Mucosa of descending colon (tissue), 3 donors: Measurements from ENCODE around the gene ZC3HAV1L. TPM values are rescaled to one million over a fixed set of nuclear protein-coding genes. Genes with fewer than 3 reads are reported as not detected.

Source experiments
- ATAC-seq: fragments of 200-7000 bp; cut with Tn5 transposase; one replicate; pipeline ENCODE4 v1.9.1; 2020; ENCODE audit warnings: mild to moderate bottlenecking, moderate library complexity
- DNase-seq, 3 donors: peaks; one replicate each; pipeline ENCODE4 v3.0.0-alpha.2; 2020
- H3K36me3 ChIP-seq: fragments of 200-600 bp; one replicate; pipeline ENCODE4 v1.8.0; 2021; ENCODE audit warnings: low read depth, mild to moderate bottlenecking
- H3K4me1 ChIP-seq: fragments of 200-600 bp; one replicate; pipeline ENCODE4 v1.8.0; 2021; ENCODE audit warnings: low read depth, mild to moderate bottlenecking
- H3K4me3 ChIP-seq: fragments of 200-600 bp; one replicate; pipeline ENCODE4 v1.8.0; 2021; ENCODE audit warnings: mild to moderate bottlenecking
- H3K9me3 ChIP-seq: fragments of 200-600 bp; one replicate; pipeline ENCODE4 v1.8.0; 2021; ENCODE audit warnings: mild to moderate bottlenecking
- intact Hi-C, 2 donors: fragments of 100-400 bp; cut with DNase I in 1 of 2; cut with micrococcal nuclease in 1 of 2; formaldehyde crosslinking; loops; one replicate each; pipeline versions ENCODE4 v1.11.0 to v1.11.1; 2022; cut with DNase I, micrococcal nuclease
- total RNA-seq, 3 donors: library from RNA; stranded (reverse); fragmentation: NEBNext Ultra II Directional in 2 of 3; extraction: Animal tissue kit (Norgen Biotek cat#: 25700) in 2 of 3; gene quantifications; one replicate each; pipeline versions ENCODE4 v1.2.1 to v1.2.4, GENCODE V29; 2021 to 2023
- TF ChIP-seq, protein P1 (sequence below): fragments of 200-600 bp; IDR thresholded peaks from one replicate; pipeline ENCODE4 v1.8.0; 2022; ENCODE audit warnings: antibody characterized with exemption, mild to moderate bottlenecking
- donor health status: DM: no; HTN: no; CAD: no; lungs with moderate emphysema.
- donor health status: DM: no; HTN: no; CAD: no.
- donor health status: DM: no; HTN: yes; CAD: no.

The ZC3HAV1L gene
- total RNA-seq, 3 donors from 2014 or later = 6.0 to 9.1 (median 6.5) TPM

DNA sequence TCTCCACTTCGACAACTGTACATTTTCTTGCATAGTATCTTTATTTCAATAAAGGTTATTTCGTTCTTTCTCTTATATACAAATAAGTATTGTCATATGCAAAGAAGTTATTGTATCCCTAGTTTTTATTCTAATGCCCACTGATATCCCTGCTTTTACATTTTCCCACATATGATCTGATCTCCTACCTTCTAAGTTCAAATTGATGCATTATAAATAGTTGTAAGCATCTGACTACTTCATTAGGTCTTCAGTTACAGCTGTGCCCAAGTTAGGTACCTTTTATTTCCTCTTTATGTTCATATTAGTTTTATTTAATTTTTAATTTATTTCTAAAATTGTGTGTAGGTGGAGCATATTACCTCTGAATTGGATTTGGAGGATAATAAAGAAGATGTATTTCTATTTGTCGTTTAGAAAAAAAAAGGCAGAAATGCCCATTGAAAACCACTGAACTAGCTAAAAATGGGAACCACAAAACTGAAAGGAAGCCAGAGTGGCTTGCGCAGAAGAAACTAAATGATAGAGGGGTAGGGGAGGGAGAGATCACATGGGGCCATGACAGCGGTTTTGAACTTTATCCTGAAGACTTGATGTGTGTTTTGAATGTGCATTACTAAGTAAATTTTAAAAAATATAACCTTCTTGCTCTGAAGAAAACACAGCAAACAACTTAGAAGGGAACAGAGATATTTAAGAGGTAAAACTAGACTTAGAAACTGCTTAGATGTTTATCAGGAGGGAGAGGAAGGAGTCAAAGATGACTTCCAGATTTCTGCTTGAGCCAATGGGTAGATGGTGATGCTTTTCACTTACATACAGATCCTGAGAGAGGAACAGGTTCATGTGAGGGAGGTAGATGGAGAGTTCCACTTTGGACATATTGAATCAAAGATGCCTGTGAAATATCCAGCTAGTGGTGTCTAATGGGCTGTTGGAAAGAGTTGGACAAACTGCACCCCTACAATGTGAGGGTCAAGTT, 9.3 kb upstream of the ZC3HAV1L start:
- ATAC-seq = no peak

DNA sequence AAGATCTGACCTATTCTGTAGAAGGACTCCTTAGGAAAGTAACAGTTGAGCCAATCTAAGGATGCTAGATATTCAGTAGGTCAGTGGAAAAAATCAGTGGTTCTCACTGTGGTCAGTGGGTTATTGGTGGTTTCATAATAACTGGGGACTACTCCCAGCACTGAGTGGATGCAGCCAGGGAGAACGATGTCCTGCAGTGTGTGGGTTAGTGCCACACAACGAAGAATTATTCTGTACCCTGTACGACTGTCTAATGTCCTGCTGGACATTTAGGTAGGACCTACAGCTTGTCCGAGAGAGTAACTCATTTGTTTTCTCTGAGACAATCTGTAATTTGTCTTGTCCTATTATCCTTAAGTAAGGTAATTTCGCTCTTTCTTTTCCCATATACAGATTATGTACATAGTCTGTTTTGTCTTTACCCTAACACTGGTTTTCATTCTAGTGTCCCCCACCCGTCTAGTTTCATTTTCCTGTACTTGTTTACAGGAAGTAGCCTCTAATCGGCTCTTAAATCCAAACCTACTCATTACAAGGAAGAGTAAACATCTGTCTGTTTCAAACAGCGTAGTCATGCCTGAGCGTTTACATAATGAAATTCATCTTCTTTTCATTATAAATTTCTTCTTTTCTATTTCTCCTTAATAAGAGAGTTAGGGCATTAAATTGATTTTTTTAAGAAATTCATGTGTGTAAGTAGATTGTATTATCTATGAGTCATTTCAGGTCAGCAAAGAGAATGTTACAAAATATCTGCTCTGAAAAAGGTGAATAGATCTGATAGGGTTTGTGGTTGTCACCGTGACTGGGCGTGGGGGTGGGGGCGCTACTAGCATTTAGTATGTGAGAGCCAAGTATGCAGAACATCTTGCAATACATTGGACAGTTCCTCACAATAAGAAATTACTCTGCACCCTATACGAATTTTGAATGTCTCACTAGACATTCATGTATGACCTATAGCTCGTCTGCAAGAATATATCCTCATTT, 8.3 kb upstream of the ZC3HAV1L start:
- TF ChIP-seq, protein P1, sequence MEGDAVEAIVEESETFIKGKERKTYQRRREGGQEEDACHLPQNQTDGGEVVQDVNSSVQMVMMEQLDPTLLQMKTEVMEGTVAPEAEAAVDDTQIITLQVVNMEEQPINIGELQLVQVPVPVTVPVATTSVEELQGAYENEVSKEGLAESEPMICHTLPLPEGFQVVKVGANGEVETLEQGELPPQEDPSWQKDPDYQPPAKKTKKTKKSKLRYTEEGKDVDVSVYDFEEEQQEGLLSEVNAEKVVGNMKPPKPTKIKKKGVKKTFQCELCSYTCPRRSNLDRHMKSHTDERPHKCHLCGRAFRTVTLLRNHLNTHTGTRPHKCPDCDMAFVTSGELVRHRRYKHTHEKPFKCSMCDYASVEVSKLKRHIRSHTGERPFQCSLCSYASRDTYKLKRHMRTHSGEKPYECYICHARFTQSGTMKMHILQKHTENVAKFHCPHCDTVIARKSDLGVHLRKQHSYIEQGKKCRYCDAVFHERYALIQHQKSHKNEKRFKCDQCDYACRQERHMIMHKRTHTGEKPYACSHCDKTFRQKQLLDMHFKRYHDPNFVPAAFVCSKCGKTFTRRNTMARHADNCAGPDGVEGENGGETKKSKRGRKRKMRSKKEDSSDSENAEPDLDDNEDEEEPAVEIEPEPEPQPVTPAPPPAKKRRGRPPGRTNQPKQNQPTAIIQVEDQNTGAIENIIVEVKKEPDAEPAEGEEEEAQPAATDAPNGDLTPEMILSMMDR = no peak
- H3K4me1 ChIP-seq = no peaks in the 10 kb centered on the region
- intact Hi-C loops = no loop called here
- DNase-seq (peak in 1 of 3 donors; percentile 59), ATAC-seq (peak; percentile 40)
- H3K36me3 ChIP-seq = no peaks in the 10 kb centered on the region
- no peaks in the 10 kb centered on the region for H3K9me3 ChIP-seq
- H3K4me3 ChIP-seq = no peak overlapping the region

More for the DNA sequence above, 9.3 kb upstream of the ZC3HAV1L start:
- DNase-seq = peak in 1 of 3 donors; percentile 12
- Histone ChIP-seq H3K36me3 (no peaks in the 10 kb centered on the region), H3K9me3 (no peaks in the 10 kb centered on the region), H3K4me1 (no peaks in the 10 kb centered on the region), H3K4me3 (no peak overlapping the region)
- intact Hi-C loops = no loop called here
- TF ChIP-seq, protein P1 = no peak

DNA sequence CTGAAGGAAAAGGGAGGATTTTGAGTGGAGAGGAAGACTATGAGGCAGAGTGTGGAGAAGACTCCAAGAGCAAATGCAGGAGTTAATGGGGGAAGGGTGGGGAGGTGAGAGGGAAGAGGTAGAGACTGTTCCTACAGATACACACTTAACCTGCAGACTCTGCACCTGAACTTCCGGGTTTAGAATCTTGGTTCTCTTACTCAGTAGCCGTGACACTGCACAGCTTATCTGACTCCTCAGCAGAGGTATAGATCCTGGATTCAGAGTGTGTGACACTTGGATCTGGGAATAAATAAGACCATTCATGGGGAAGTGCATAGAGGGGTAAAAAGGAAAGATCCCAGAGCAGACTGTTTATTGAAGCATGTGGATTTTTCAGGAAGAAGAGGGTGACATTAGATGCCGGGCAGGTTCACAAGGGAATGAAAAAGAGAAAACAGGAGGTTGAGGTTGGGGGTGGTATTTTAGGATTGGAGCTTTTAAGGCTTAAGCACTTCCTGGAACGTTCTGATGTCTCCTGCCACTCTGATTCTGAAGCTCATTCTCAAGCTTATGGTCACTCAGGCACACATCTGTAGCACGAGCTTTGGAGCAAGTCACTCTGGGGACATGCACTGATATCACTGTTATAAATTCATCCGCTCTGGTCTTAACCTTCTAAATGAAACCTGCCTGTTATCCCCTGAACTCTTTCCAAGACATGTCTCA, 5.7 kb upstream of the ZC3HAV1L start:
- H3K4me3 ChIP-seq = no peak overlapping the region
- no peaks in the 10 kb centered on the region for H3K9me3 ChIP-seq
- DNase-seq (no peak), ATAC-seq (peak; percentile 72)
- intact Hi-C loops = no loop called here
- TF ChIP-seq, protein P1 = no peak
- no peaks in the 10 kb centered on the region for H3K4me1 ChIP-seq
- no peaks in the 10 kb centered on the region for H3K36me3 ChIP-seq

DNA sequence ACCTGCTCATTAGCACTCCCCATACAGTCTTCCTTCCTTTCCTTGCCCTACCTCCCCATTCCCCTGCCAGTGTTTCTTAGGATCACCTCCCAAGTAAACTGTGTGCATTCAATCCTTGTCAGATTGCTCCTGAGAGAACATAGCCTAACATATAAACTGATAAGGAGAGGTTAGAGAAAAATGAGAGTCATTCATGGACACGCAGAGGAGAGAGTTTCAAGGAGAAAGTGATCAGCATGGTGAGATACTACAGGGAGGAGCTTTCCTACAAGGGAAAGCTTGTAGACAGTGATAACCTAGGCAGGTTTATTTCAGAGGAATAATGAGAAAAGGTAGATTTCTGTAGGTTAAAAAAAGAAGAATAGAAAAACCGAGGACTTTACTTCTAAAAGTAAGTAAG, 2.8 kb upstream of the ZC3HAV1L start:
- Histone ChIP-seq H3K4me1 (no peaks in the 10 kb centered on the region), H3K4me3 (no peak overlapping the region), H3K9me3 (no peaks in the 10 kb centered on the region), H3K36me3 (no peaks in the 10 kb centered on the region)
- TF ChIP-seq, protein P1 = no peak
- intact Hi-C loops = no loop called here
- ATAC-seq = no peak
- no peak for DNase-seq

DNA sequence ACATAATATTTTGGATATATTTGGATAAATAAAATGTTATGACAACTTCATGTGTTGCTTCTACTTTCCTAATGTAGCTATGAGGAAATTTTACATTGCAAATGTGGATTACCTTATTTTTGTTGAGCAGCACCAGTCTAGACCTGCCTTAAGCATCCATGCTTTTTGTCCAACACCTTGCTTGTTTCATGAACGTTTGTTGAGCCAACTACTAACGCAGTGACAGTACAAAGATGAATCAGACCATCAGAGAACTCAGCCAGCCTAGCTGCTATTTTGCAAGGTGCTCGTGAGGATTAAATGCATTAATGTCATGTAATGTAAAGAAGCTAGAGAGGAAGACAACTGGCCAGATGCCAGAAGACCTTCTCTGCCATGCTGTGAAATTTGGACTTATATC, 1.1 kb upstream of the ZC3HAV1L start:
- TF ChIP-seq, protein P1 = no peak
- ATAC-seq (no peak), DNase-seq (no peak)
- Histone ChIP-seq H3K9me3 (no peaks in the 10 kb centered on the region), H3K36me3 (no peaks in the 10 kb centered on the region), H3K4me1 (no peaks in the 10 kb centered on the region), H3K4me3 (no peak overlapping the region)
- intact Hi-C loops = no loop called here
